ENCODE data around the gene SLC25A30. TPM values are rescaled to one million over a fixed set of nuclear protein-coding genes. Genes with fewer than 3 reads are reported as not detected.

The SLC25A30 gene
- total and polyA plus RNA-seq, 9 of the 15 experiments (the other 6 are each of a cell fraction or from before 2014, with no cell fraction given): 1.1 to 11.1 (median 5.6) TPM

GRCh38 chr13:45402641-45403040 is 15.5 kb downstream of the SLC25A30 start (continued):
- TF ChIP-seq SOX6 (IDR thresholded peaks at IDR 0.05): no peak

- intact Hi-C loops (cut with micrococcal nuclease): no loop called here
- no peak overlapping the region for H2AFZ ChIP-seq (ENCODE audit: low read depth, low read length)
- BruUV-seq (replicated peaks): no TSS peak
- in situ Hi-C loops (cut with MboI): loop anchor here (10.0 kb wide), 1 partner anchor 347 kb away; no protein-coding TSS in a partner anchor
- ChIA-PET POLR2A (no interaction called here), CTCF (ENCODE audit: low intra/inter-chr PET ratio) (no interaction called here)
- no peaks in the 10 kb centered on the region for H3K9me3 ChIP-seq (replicated peaks; ENCODE audit: control insufficient read depth, insufficient read depth, low read depth, low read length)
- H3K27ac ChIP-seq (ENCODE audit: extremely low read depth, low read depth, low read length): no peak overlapping the region
- no peaks in the 10 kb centered on the region for H3K79me2 ChIP-seq (ENCODE audit: control insufficient read depth, insufficient read depth, low read length)
- DNase-seq (ENCODE audit: extremely low read depth in 1 of 4, low spot score in 3 of 4) (no peak), FAIRE-seq (no peak), ATAC-seq (no peak)
- no peak overlapping the region for H3K9ac ChIP-seq (ENCODE audit: insufficient read depth in 1 of 2, low read depth in 2 of 2, low read length in 2 of 2)
- H3K27me3 ChIP-seq (ENCODE audit: control insufficient read depth in 2 of 2, insufficient read depth in 2 of 2, low read length in 2 of 2): no peaks in the 10 kb centered on the region
- H3K4me2 ChIP-seq (ENCODE audit: insufficient read depth, low read length): no peak overlapping the region
- H4K20me1 ChIP-seq (replicated peaks; ENCODE audit: control insufficient read depth, insufficient read depth, low read length): no peaks in the 10 kb centered on the region
- 83% methylated on average over 1 of the region's 1 CpG for WGBS (ENCODE audit: insufficient coverage, low coverage, missing lambda C conversion rate)
- peaks cover 10% of the 10 kb centered on the region; the same call in 1 of the 3 replicates for H3K36me3 ChIP-seq (ENCODE audit: control insufficient read depth, insufficient read depth, low read length)
- H3K4me3 ChIP-seq: no peak overlapping the region
- no peaks in the 10 kb centered on the region for H3K9me1 ChIP-seq (ENCODE audit: control insufficient read depth, insufficient read depth, low read length)
- peaks cover 0 to 3% of the 10 kb centered on the region in 2 experiments; a peak in 3 of 5 replicates for H3K4me1 ChIP-seq (replicated peaks in 1 of 2; ENCODE audit: control insufficient read depth in 2 of 2, insufficient read depth in 2 of 2, low read length in 2 of 2)
- TF ChIP-seq NBN (IDR thresholded peaks at IDR 0.05; ENCODE audit: low read depth) (no peak), ZBTB7A (IDR thresholded peaks at IDR 0.05; ENCODE audit: borderline replicate concordance, control insufficient read depth, low read depth, low read length) (no peak), ZNF253 (CRISPR knock-in tag; conservative IDR thresholded peaks at IDR 0.05) (no peak), ZBTB11 (CRISPR knock-in tag; IDR thresholded peaks at IDR 0.05) (no peak), ETV5 (CRISPR knock-in tag; IDR thresholded peaks at IDR 0.05; ENCODE audit: low read depth) (no peak), TCF7L2 (IDR thresholded peaks at IDR 0.05; ENCODE audit: low read depth, low read length) (no peak), ZNF239 (CRISPR knock-in tag; IDR thresholded peaks at IDR 0.05) (no peak), THRB (CRISPR knock-in tag; conservative IDR thresholded peaks at IDR 0.05) (no peak)
- TF ChIP-seq, protein P1, sequence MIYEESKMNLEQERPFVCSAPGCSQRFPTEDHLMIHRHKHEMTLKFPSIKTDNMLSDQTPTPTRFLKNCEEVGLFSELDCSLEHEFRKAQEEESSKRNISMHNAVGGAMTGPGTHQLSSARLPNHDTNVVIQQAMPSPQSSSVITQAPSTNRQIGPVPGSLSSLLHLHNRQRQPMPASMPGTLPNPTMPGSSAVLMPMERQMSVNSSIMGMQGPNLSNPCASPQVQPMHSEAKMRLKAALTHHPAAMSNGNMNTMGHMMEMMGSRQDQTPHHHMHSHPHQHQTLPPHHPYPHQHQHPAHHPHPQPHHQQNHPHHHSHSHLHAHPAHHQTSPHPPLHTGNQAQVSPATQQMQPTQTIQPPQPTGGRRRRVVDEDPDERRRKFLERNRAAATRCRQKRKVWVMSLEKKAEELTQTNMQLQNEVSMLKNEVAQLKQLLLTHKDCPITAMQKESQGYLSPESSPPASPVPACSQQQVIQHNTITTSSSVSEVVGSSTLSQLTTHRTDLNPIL (CRISPR knock-in tag; IDR thresholded peaks at IDR 0.05): no peak
Observed at GRCh38 chr13:45401314-45401713, 16.9 kb downstream of the SLC25A30 start.

Data from K562 (cell line).